T-helper 1 cell (primary cell): ENCODE results near the gene CDH4.

Experiments used
- DNase-seq, 5 donors: peaks; one replicate each; pipeline ENCODE4 v3.0.0-alpha.2; 2012 to 2020

Gene CDH4

GRCh38 chr20:61911824-61912223 is 659.8 kb downstream of the CDH4 start:
- no peak for DNase-seq

DNA sequence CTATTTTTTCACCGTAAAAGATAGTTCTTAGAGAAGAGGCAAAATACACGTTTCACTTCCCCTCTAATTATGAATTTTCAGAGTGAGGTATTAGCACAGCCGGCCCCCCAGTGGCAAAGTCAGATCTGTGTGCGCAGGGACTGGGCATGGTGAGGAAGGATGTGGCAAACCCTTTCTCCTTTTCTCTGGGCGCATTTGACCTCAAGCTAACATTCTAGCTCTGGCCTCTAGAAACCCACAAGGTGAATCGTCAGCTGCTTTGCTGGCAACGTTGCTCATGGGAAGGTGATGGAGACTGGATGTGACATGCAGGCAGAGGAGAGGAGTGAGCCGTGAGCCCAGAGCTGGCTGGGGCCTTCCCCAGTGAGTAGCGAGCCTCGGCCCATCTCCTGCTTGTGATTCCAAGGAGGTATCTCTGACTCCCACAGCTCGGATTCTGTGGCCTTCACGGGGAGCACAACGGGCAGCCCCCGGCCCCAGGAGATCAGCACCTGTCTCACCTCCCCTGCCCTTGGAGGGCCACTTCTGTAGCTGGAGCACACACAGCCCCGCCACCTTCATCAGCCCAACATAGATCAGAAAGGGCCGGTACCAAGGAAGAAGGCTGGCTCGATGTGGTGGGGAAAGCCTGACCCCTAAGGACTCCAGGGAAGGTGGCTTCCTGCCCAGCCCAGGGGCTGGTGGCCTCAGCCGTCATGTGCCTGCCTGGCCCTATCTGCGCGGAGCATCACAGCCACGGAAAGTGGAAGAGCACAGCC is 660.8 kb downstream of the CDH4 start:
- DNase-seq = no peak

- no peak for DNase-seq
Observed at GRCh38 chr20:61913423-61914225, 661.6 kb downstream of the CDH4 start.

- DNase-seq = no peak
Observed at GRCh38 chr20:61915101-61915500, 663.0 kb downstream of the CDH4 start.

GRCh38 chr20:61916318-61916891 is 664.3 kb downstream of the CDH4 start:
- DNase-seq = no peak

DNA sequence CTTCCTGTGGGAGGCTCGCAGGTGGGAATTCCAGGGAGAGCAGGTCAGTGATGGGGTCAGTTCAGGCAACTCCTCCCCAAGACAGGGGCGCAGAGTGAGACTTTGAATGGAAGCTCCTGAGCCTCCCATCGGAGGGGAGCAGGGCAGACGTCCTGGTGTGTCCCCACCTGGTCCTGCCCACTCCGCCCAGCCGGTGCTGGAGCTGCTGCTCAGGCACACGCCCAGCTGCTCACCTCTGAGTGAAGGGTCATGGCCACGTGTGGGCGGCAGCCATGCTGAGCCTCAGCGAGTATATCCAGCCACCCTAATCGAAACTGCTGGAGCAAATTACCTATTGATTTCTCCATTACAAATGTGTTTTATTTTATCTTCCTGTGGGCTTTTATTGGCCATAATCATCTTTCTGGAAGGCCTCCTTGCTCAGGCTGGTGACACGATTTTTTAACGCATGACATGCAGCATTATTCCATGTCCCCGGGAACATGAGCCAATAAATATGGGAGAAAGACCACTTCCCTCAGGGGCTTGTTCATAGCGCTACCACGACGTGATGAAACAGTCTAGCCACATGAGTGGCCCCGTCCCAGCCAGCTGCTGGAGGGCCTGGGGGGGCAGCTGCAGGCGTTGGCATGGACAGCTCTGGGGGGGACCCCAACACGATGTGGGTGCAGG is 665.5 kb downstream of the CDH4 start:
- no peak for DNase-seq

- no peak for DNase-seq
Observed at GRCh38 chr20:61918548-61918947, 666.5 kb downstream of the CDH4 start.

- DNase-seq = no peak
Observed at GRCh38 chr20:61919239-61919638, 667.2 kb downstream of the CDH4 start.

- DNase-seq = no peak
Observed at GRCh38 chr20:61919675-61920365, 667.8 kb downstream of the CDH4 start.

- no peak for DNase-seq
Observed at GRCh38 chr20:61922411-61922810, 670.4 kb downstream of the CDH4 start.

DNA sequence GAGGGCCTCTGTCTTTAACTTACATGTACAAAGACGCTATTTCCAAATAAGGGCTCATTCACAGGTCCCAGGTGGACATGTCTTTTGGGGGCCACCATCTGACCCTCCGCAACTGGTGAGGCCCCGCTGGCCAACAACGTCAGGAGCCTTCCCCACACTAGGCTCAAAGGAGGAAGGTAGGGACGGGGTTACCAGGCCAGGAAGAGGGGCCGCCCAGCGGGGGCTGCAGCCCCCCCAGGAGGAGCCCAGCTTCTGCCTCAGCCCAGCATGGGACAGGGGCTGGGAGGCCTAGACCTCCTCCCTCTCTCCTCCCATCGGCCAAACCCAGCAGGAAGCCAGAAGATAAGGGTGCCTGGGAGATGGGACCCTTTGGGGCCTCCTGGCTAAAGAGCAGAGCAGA is 670.9 kb downstream of the CDH4 start:
- no peak for DNase-seq

DNA sequence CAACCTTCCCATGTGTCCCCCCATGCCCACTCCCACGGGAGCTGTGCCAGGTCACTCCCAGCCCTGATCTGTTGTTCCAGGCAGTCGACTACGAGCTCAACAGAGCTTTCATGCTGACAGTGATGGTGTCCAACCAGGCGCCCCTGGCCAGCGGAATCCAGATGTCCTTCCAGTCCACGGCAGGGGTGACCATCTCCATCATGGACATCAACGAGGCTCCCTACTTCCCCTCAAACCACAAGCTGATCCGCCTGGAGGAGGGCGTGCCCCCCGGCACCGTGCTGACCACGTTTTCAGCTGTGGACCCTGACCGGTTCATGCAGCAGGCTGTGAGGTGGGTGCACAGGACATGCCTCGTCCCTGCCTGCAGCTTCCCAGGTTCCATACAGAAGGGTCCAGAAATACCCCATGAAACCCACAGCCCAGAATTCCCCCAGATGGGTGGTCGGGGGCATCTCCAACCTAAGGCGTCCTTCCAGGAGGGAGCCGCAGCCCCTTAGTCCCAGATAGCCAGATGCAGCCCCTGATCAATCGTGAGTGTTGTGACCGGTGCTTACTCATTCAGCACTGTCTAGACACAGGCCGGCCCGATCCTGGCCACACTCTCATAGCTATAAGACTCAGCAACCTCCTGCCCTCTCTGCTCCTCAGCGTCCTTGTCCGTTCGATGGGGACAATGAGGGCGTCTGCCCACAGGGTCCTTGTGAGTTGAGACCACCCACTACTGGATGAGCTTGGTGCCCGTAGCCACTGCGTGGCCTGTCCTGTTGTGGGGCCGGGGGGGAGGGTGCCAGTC is 671.5 kb downstream of the CDH4 start:
- DNase-seq = no peak

- DNase-seq = no peak
Observed at GRCh38 chr20:61924211-61924857, 672.3 kb downstream of the CDH4 start.

- DNase-seq = no peak
Observed at GRCh38 chr20:61924858-61925554, 672.9 kb downstream of the CDH4 start.

DNA sequence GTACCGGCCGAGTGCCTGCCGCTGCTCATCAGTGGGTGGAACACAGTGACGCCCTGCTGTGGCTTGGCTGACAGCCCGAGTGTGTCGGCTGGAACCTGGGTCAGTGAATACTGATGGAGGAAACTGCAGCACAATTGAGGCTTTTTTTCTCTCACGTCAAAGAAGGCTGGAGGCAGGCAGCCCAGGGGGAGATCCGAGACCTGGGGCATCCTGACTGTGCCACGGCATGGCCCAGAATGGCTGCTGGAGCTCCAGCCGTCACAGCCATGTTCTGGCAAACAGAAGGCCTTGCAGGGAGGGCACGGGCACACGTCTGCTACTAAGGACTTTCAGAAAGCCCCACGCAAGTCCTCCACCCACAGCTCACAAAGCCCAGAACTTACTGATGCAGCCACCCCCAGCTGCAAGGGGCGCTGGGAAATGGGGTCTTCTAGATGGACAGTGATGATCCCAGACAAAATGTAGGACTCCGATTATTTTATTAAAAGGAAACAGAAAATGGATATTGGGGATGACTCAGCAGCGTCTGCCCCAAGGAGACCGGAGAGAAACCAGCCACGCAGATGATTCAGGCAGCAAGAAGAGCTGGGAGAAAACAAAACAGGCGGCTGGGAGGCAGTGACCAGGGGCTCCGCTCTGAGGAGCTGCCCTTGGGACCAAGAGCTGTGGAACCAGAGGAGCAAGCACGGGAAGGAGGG is 673.6 kb downstream of the CDH4 start:
- DNase-seq = no peak

DNA sequence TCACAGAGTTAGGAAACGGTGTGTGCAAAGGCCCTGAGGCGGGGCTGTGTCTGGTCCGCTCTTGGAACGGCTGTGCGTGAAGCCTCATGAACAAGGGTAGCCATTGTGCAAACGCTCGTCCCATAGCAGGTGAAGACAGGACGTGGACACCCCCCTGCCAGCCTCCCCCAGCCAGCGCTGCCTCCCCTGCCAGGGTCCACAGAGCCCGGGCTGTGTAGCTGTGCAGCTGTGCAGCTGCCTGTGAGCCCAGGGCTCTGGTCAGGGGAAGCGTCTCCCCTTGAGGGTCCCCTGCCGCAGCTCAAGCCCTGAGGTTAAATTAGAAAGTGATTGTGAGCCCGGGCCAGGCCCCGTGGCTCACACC is 674.2 kb downstream of the CDH4 start:
- peak in 1 of 5 donors; percentile 9 for DNase-seq

GRCh38 chr20:61926796-61927192 is 674.7 kb downstream of the CDH4 start:
- peak in 1 of 5 donors; percentile 3 for DNase-seq

DNA sequence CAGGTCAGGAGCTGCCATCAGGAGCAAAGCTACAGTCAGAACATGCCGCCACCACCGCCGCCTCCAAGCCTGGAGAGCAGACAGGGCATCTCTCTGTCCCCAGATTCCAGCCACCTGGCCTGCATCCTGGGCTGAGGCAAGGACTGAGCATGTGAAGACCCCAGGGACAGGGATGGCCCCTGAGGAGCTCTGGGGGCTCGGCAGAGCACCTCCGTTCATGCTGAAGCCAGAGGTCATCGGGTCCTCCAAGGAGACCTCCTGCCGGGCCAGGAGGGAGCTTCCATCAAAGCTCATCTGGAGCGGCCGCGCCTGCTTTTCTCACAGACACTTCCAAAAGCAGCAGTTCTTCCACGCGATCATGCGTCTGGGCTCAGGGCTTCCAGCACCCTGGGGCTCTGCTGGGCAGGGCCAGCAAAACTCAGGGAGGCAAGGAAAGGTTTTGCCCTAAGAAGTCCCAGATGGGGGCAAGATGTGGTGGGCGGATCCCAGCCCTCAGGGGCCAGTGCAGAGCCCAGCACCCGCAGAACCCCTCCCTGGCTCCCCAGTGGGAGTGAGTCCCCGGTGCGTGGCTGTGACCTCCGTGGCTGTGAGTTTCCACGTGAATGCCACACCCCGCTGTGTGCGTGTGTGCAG is 675.2 kb downstream of the CDH4 start:
- peak in 1 of 5 donors; percentile 6 for DNase-seq

DNA sequence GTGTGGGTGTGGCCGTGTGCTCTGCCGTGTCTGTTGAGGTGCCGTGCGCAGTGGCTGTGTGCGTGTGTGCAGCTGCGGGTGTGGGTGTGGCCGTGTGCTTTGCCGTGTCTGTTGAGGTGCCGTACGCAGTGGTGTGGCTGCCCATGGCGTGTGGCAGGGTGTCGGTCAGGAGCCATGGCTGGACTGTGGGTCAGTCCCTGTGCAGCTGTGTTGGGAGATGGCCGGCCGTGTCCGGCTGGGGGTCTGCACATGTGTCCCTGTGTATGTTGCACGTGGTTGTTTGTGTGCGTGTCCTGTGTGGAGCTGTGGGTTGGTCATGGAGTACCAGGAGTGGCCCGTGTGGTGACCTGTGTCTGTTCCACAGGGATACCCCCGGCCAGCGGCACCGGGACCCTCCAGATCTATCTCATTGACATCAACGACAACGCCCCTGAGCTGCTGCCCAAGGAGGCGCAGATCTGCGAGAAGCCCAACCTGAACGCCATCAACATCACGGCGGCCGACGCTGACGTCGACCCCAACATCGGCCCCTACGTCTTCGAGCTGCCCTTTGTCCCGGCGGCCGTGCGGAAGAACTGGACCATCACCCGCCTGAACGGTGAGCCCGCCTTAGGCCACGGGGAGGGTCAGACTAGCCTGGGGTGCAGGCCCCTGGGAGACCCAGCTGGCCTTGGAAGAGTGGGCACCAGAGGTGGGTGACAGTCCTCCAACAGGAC is 675.9 kb downstream of the CDH4 start:
- DNase-seq = peak in 1 of 5 donors; percentile 6
